ENCODE data around the gene PATJ.
"Not testable (repeated sequence)": the region's sequence is repeated elsewhere in the genome, so short reads cannot be mapped to it uniquely, and the experiment has no call there.

- not testable (repeated sequence) for TF ChIP-seq ZNF10 (tag by site-specific recombination; IDR thresholded peaks at IDR 0.05); RBAK (tag by site-specific recombination; IDR thresholded peaks at IDR 0.05); ZBTB17 (tag by site-specific recombination; IDR thresholded peaks at IDR 0.05); CTCF (tag by site-specific recombination; IDR thresholded peaks at IDR 0.05); BCL11A (tag by site-specific recombination; IDR thresholded peaks at IDR 0.05; ENCODE audit: low read depth); PBX3 (CRISPR knock-in tag; IDR thresholded peaks at IDR 0.05); ZBTB1 (tag by site-specific recombination; IDR thresholded peaks at IDR 0.05)
These were observed 152.0 kb downstream of the PATJ start for GRCh38 chr1:61894296-61894695.
